Measurements from ENCODE around the gene SOX15. TPM values are rescaled to one million over a fixed set of nuclear protein-coding genes. Genes with fewer than 3 reads are reported as not detected.

SOX15 gene
- total and polyA plus RNA-seq, 2 of the 13 experiments (the other 11 are each of a cell fraction or from before 2014, with no cell fraction given), result 0.07 to 0.18 TPM

- peak; percentile 79 for TF ChIP-seq ZNF275 (CRISPR knock-in tag; IDR thresholded peaks at IDR 0.05; ENCODE audit: borderline replicate concordance)
- peak; percentile 71 for TF ChIP-seq ZBTB7B (CRISPR knock-in tag; IDR thresholded peaks at IDR 0.05)
- TF ChIP-seq ZBTB3 (CRISPR knock-in tag; IDR thresholded peaks at IDR 0.05; ENCODE audit: borderline replicate concordance, low read depth), result no peak
- no peak for TF ChIP-seq ARID3A (IDR thresholded peaks at IDR 0.05; ENCODE audit: low read depth, low read length)
- no peak for TF ChIP-seq EHMT2 (IDR thresholded peaks at IDR 0.05; ENCODE audit: borderline replicate concordance, low read depth, low read length)
- no peak for TF ChIP-seq ZSCAN22 (CRISPR knock-in tag; IDR thresholded peaks at IDR 0.05)
- TF ChIP-seq TBX3 (IDR thresholded peaks at IDR 0.05; ENCODE audit: borderline replicate concordance), result no peak
- no peak; the same call in 1 of the 2 replicates for TF ChIP-seq ZNF256 (CRISPR knock-in tag; conservative IDR thresholded peaks at IDR 0.05)
- no peak for TF ChIP-seq RFX5 (IDR thresholded peaks at IDR 0.05; ENCODE audit: low read depth, low read length)
- TF ChIP-seq, protein P1, sequence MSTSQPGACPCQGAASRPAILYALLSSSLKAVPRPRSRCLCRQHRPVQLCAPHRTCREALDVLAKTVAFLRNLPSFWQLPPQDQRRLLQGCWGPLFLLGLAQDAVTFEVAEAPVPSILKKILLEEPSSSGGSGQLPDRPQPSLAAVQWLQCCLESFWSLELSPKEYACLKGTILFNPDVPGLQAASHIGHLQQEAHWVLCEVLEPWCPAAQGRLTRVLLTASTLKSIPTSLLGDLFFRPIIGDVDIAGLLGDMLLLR (CRISPR knock-in tag; IDR thresholded peaks at IDR 0.05), result peak; percentile 74; the same call in 1 of the 2 replicates
- TF ChIP-seq ZNF572 (CRISPR knock-in tag; IDR thresholded peaks at IDR 0.05), result no peak
- TF ChIP-seq ZNF782 (CRISPR knock-in tag; IDR thresholded peaks at IDR 0.05; ENCODE audit: borderline replicate concordance), result no peak
- no peak for TF ChIP-seq JDP2 (CRISPR knock-in tag; IDR thresholded peaks at IDR 0.05; ENCODE audit: borderline replicate concordance)
- TF ChIP-seq REL (CRISPR knock-in tag; conservative IDR thresholded peaks at IDR 0.05), result no peak
- TF ChIP-seq KDM6A (CRISPR knock-in tag; IDR thresholded peaks at IDR 0.05; ENCODE audit: low read depth), result 0 out of 2 replicates have a peak, but pooled peaks have one; percentile 32
- no peak for TF ChIP-seq SOX6 (IDR thresholded peaks at IDR 0.05)
- TF ChIP-seq SOX6 (CRISPR knock-in tag; IDR thresholded peaks at IDR 0.05), result peak; percentile 64
- TF ChIP-seq CHD4 (IDR thresholded peaks at IDR 0.05; ENCODE audit: borderline replicate concordance, low read length), result no peak
- TF ChIP-seq TMF1 (CRISPR knock-in tag; IDR thresholded peaks at IDR 0.05; ENCODE audit: low read depth), result no peak
- no peak for TF ChIP-seq RNF2 (conservative IDR thresholded peaks at IDR 0.05; ENCODE audit: low read depth)
- TF ChIP-seq KDM5B (CRISPR knock-in tag; IDR thresholded peaks at IDR 0.05; ENCODE audit: borderline replicate concordance), result peak; percentile 58
- peak; percentile 34; the same call in 1 of the 2 replicates for TF ChIP-seq ZSCAN9 (CRISPR knock-in tag; IDR thresholded peaks at IDR 0.05; ENCODE audit: borderline replicate concordance)
- TF ChIP-seq TAF1 (CRISPR knock-in tag; IDR thresholded peaks at IDR 0.05), result 0 out of 2 replicates have a peak, but pooled peaks have one; percentile 37
- no peak; the same call in 1 of the 2 replicates for TF ChIP-seq ZBTB4 (CRISPR knock-in tag; IDR thresholded peaks at IDR 0.05; ENCODE audit: borderline replicate concordance)
Measured at GRCh38 chr17:7573324-7574080, 16.4 kb downstream of the SOX15 start (continued).

Data from HepG2 (cell line).